RCC 7860 (cell line): ENCODE results near the gene NECAP2.
"Not testable (repeated sequence)": the region's sequence is repeated elsewhere in the genome, so short reads cannot be mapped to it uniquely, and the experiment has no call there.

ENCODE experiments used
- DNase-seq: peaks from one replicate; pipeline ENCODE4 v3.0.0-alpha.2; 2015; ENCODE audit warnings: low spot score
- FAIRE-seq: peaks from 2 replicates; lab custom pipeline; 2012; peaks lifted over from hg19 to GRCh38; lab: Jason Lieb, UNC

The NECAP2 gene

DNA sequence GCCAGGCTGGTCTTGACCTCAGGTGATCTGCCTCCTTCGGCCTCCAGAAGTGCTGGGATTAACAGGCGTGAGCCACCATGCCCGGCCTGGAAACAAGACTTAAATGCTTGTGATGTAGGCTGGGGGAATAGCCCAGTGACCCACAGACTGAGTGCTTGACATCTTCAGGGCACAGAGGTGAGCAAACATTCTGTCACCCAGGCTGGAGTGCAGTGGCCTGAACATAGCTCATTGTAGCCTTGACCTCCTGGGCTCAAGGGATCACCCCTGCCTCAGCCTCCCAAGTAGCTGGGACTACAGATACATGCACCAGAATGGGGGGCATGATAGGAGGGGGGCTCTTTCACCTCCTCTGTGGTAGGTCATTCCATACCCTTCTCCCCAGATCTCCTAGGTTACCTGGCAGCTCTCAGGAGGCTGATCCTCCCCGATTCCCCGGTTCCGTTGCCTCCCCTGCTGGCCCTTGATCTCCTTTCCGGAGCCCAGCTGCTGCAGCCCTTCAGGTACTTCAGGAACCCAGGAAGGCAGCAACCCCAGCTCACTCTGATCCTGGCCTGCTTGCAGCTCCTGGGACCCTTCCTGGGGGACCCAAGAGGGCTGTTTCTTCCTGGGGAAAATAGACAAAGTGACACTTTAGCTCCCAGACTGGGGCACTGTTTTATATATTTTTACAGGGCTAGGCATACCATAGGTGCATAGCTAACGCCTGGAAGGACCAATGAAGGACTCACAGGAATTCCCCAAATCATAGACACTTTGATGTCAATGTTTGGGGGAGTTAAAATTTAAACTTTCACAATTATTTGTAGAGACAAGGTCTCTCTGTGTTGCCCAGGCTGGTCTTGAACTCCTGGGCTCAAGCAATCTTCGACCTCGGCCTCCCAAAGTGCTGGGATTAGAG, 15.1 kb upstream of the NECAP2 start:
- no peak for FAIRE-seq
- DNase-seq, result no peak

DNA sequence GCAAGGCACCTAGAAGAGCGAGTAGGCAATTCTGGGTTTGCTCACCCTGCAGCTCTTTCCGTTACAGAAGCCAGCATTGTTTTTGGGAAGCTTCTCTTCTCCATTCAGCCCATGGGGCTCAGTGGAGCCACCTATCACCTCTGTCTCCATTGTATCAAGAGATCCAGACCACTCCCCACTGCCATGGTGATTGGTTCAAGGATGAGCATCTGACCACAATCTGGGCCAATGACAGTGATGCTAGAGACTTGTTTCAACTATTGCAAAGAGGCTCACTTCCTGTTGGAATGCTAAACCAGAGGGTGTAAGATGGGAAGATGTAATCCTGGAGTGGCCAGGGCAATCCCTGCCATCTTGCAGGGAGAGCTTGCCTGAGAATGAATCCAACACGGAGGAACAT, 9.9 kb upstream of the NECAP2 start:
- no peak for DNase-seq
- FAIRE-seq, result no peak

- no peak for DNase-seq
- no peak for FAIRE-seq
These were observed 7.5 kb upstream of the NECAP2 start for GRCh38 chr1:16433030-16433429.

DNA sequence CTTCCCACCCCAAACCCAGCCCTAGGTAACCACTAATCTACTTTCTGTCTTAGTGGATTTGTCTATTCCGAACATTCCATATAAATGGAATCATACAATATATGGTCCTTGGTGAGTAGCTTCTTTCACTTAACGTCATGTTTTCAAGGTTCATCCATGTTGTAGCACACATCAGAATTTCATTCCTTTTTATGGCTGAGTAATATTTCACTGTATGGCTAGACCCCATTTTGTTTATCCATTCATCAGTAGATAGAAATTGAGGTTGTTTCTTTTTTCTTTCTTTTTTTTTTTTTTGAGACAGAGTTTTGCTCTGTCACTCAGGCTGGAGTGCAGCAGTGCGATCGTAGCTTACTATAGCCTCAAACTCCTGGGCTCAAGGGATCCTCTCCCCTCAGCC, 6.5 kb upstream of the NECAP2 start:
- DNase-seq (no peak), FAIRE-seq (no peak)

- FAIRE-seq (no peak), DNase-seq (no peak)
These were observed 6.0 kb upstream of the NECAP2 start for GRCh38 chr1:16434501-16434900.

DNA sequence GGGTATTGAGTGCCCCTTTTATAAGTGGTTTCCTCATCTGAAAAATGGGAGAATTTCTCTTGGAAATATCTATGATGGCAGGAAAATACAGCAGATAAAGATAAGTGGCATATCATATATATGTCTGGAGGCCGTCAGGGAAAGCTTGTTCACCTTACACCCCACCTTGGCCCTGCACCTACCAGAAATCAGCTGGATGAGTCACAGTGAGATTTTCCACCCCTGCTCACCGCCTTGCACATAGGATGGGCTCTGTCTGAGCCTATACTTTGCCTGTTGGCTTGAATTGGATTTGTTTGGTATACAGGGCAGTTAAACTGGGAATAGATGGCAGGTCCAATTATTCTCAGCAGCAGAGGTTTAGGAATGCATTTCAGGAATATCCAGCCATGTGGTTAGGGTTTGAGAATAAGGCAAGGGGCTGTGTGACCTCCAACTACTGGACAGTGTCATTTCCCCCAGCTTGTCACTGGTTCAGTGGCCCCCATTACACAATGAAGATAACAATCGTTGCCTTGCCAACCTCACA, 3.5 kb upstream of the NECAP2 start, which contains the start of gene SPATA21:
TSS of gene SPATA21 (minus strand) at position 479 of the 529 bp plus-strand sequence. CDS start 6,053 bp downstream, outside the sequence.
- no peak for DNase-seq
- no peak for FAIRE-seq

- DNase-seq, result no peak
- no peak for FAIRE-seq
These were observed 2.0 kb upstream of the NECAP2 start for GRCh38 chr1:16438516-16438915.

DNA sequence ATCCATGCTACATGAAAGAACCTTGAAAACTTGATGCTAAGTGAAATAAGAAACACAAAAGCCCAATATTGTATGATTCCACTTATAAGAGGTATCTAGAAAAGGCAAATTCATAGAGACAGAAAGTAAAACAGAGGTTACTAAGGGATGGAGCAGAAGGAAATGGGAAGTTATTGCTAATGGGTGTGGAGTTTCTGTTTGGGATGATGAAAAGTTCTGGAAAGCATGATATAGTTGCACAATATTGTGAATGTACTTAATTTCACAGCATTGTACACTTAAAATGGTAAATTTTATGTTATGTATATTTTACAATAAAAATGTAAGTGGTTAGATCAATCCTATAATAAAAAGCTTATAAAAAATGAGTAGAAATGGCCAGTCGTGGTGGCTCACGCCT, 1.6 kb upstream of the NECAP2 start:
- DNase-seq (no peak), FAIRE-seq (no peak)

DNA sequence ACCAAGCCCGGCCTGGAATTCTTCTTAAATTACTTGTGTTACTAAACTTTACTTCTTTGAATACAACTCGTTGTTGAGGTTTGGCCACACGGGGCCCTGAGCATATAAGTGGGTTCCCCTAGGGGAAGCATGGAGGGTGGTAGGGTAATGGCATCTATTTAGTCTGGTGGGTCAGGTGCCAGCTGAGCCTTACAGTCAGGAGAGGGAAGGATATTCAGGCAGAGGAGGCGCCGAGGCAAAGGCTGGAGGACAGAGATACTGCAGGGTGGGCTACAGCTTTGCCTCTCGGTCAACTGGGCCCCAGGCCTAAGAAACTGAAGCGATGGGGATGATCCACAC, 424 bp upstream of the NECAP2 start:
- no peak for DNase-seq
- FAIRE-seq, result no peak

- no peak for FAIRE-seq
- DNase-seq, result no peak
These were observed 750 bp downstream of the NECAP2 start for GRCh38 chr1:16441282-16441665.

DNA sequence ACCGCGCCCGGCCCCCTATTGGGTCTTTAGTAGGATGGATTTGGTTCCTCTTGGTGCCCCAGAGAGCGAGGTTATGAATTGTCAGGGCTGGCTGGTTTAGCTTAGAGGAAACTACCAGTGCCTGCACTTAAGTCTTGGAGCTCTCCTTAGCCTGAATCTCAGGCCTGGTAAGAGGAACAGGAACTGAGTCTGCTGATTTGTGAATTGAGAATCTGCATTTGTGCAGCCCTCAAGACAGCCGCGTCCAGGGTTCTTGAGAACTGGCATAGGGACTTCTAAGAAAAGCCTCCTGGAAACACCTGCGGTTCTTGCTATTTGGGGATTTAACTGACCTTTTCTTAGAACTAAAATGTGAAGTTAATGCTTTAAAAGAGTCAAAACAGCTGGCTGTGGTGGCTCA, 1.7 kb downstream of the NECAP2 start:
- FAIRE-seq, result no peak
- DNase-seq, result no peak

- no peak for DNase-seq
- FAIRE-seq, result no peak
These were observed 2.4 kb downstream of the NECAP2 start for GRCh38 chr1:16442941-16443340.

DNA sequence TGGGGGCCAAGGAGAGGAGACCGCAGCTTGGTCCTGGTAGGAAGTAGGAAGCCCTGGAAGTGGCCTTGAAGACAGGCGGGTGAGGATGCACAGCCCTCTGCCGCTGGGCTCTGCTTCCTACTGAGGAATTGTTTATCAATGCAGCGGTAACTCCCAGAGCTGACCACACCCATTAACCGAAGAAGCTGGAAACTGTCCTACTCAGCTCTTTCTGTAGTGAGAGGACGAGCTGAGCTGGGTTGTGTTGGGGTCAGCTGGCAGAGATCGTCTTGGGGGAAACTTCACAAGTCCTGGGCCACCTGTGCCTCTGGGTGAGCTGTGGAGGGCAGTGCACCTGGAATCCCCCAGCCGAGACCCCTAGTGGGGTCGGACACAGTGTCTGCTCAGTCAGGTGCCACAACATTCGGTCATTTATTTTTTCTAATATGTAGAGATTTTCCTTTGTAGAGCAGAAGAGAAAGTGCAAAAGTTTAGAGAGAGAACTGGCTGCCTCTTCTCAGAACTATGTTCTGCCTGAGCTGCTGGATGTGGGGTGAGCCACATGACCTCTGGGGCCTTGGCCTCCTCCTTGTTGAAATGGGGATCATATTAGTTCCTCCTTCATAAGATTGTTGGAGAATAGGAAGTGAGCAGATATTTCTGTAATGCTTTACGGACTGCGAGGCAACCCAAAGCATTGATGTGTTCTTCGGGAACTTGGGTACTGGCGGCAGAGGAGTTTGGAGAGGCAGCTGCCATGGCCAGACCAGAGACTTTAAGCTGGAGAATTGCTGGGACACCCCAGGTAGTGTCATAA, 3.6 kb downstream of the NECAP2 start:
- no peak for FAIRE-seq
- DNase-seq, result no peak

DNA sequence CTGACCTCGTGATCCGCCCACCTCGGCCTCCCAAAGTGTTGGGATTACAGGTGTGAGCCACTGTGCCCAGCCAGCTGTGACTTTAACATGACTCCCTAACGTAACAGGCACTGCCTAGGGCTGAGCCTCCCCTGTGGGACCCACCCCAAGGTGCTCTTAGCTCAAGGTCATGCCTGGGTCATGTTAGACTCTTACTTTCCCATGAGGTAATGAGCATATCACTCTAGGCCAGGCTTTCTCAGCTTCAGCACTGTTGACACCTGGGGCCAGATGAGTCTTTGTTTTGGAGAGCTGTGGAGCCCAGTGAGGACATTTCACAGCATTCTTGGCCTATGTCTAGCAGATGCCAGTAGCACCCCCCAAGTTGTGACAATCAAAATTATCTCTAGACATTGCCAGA, 4.5 kb downstream of the NECAP2 start:
- FAIRE-seq (no peak), DNase-seq (no peak)

DNA sequence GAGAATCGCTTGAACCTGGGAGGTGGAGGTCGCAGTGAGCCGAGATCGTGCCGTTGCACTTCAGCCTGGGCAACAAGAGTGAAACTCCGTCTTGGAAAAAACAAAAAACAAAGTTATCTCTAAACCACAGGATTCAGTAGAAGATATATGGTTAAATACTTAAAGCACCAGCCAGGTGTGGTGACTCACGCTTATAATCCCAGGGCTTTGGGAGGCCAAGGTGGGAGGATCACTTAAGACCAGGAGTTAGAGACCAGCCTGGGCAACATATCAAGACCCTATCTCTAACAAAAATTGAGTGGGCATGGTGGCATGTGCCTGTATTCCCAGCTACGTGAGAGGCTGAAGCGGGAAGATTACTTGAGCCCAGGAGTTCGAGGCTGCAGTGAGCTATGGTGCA, 5.6 kb downstream of the NECAP2 start:
- DNase-seq, result no peak
- FAIRE-seq, result no peak

- DNase-seq (no peak), FAIRE-seq (no peak)
These were observed 7.1 kb downstream of the NECAP2 start for GRCh38 chr1:16447641-16448040.

GRCh38 chr1:16449065-16449464, 8.5 kb downstream of the NECAP2 start:
- FAIRE-seq (no peak), DNase-seq (no peak)

DNA sequence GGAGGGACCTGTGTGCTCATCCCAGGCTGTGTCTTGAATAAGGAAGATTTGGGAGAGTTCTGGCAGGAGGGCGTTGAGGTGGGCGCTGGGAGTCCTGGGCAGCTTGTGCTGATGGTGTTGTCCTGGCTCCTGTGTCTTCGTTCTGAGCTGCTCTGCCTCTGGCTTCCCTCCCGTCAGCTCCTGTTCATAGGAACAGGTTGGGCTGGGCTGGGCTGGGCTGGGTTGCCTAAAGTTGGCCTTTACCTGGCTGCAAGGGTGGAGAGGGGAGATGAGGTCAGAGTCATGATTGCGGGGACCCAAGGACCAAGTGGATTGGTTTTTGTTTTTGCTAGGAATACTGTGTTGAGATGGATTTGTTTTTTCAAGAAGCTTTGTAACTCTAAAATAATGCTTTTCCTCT, 9.1 kb downstream of the NECAP2 start:
- DNase-seq (no peak), FAIRE-seq (no peak)

DNA sequence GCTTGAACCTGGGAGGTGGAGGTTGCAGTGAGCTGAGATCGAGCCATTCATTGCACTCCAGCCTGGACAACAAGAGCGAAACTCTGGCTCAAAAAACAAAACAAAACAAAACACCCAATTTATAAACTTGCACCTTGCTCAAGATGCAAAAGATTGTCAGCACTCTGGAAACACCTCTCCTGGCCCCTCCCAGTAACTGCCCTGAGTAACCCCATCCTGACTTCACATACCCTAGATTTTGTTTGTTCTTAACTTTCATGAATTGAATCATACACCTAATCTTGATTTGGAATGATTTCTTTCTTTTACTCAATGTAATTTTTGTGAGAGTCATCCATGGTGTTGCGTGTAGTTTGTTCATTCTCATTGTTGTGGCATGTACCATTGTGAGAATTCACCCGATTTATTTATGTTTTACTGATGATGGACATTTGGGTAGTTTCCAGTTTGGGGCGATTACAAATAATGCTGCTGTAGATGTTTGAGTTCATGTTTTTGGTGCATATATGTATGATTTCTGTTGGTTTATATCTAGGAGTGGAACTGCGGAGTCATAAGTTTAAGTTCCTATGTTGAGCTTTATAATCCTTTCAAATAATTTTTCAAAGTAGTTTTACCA, 10.4 kb downstream of the NECAP2 start:
- DNase-seq (no peak), FAIRE-seq (no peak)

- FAIRE-seq (no peak), DNase-seq (no peak)
These were observed 11.5 kb downstream of the NECAP2 start for GRCh38 chr1:16451841-16452528.

DNA sequence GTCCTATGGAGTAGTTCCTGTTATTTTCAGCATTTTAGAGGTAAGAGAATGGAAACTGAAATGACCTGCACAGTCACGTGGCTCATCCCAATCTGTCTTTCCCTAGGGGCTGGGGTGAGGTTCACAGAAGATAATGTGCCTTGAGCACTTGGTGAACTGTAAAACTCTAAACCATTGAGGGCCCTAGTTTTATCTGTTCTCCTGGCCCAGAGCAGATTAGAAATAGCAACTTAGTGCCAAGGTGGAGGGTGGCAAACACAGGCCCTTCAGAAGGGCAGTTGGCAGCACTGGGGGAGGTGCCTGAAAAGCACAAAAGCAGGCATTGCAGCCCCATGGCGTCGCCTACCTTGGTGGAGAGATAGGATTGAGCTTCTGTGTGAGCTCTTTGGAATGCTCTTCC, 14.4 kb downstream of the NECAP2 start:
- not testable (repeated sequence) for FAIRE-seq, DNase-seq
